ENCODE measurements around the gene C2orf49. TPM values are rescaled to one million over a fixed set of nuclear protein-coding genes. Genes with fewer than 3 reads are reported as not detected.

Gene C2orf49
- total RNA-seq, 4 donors from 2014 or later: 16.4 to 19.5 (median 17.7) TPM

GRCh38 chr2:105294046-105294445 lies 43.3 kb upstream of the C2orf49 start:
- H3K9me3 ChIP-seq: no peaks in the 10 kb centered on the region
- H3K36me3 ChIP-seq: peaks cover 35 to 96% (median 66%) of the 10 kb centered on the region in 4 donors
- H3K27me3 ChIP-seq: no peaks in the 10 kb centered on the region
- whole genome bisulfite sequencing: 90% methylated on average over 6 of the region's 6 CpGs
- no peaks in the 10 kb centered on the region for H3K4me1 ChIP-seq
- intact Hi-C loops (cut with DNase I): no loop called here
- no peak overlapping the region for H3K4me3 ChIP-seq
- TF ChIP-seq POLR2AphosphoS5 (IDR thresholded peaks at IDR 0.05) (no peak), EP300 (IDR thresholded peaks at IDR 0.05) (no peak), CTCF (IDR thresholded peaks at IDR 0.05) (no peak), POLR2A (IDR thresholded peaks at IDR 0.05; ENCODE audit: low read depth) (no peak)
- H3K27ac ChIP-seq (replicated peaks in 1 of 4): no peak overlapping the region
- DNase-seq (ENCODE audit: extremely low spot score): no peak

- TF ChIP-seq EP300 (IDR thresholded peaks at IDR 0.05) (no peak), CTCF (IDR thresholded peaks at IDR 0.05) (peak in 2 of 3 experiments; percentile 17 to 36), POLR2A (IDR thresholded peaks at IDR 0.05; ENCODE audit: low read depth) (no peak), POLR2AphosphoS5 (IDR thresholded peaks at IDR 0.05) (no peak)
Measured at GRCh38 chr2:105294844-105295481, 42.4 kb upstream of the C2orf49 start.

GRCh38 chr2:105296017-105296611 lies 41.2 kb upstream of the C2orf49 start:
- no peaks in the 10 kb centered on the region for H3K27me3 ChIP-seq
- H3K4me1 ChIP-seq: no peaks in the 10 kb centered on the region
- no peak for TF ChIP-seq EP300 (IDR thresholded peaks at IDR 0.05)
- TF ChIP-seq POLR2AphosphoS5 (IDR thresholded peaks at IDR 0.05): no peak
- no peak for TF ChIP-seq POLR2A (IDR thresholded peaks at IDR 0.05; ENCODE audit: low read depth)
- no peak for TF ChIP-seq CTCF (IDR thresholded peaks at IDR 0.05)
- H3K27ac ChIP-seq (replicated peaks in 1 of 4): no peak overlapping the region
- no peaks in the 10 kb centered on the region for H3K9me3 ChIP-seq
- DNase-seq (ENCODE audit: extremely low spot score): no peak
- 89% methylated on average over 7 of the region's 7 CpGs for WGBS
- intact Hi-C loops (cut with DNase I): no loop called here
- H3K36me3 ChIP-seq: peaks cover 35 to 78% (median 51%) of the 10 kb centered on the region in 4 donors
- no peak overlapping the region for H3K4me3 ChIP-seq

More at GRCh38 chr2:105294844-105295481, 42.4 kb upstream of the C2orf49 start:
- H3K27ac ChIP-seq (replicated peaks in 1 of 4): no peak overlapping the region
- 40% methylated on average over 5 of the region's 5 CpGs for WGBS
- no peaks in the 10 kb centered on the region for H3K4me1 ChIP-seq
- H3K9me3 ChIP-seq: no peaks in the 10 kb centered on the region
- peaks cover 35 to 88% (median 61%) of the 10 kb centered on the region in 4 donors for H3K36me3 ChIP-seq
- H3K4me3 ChIP-seq: no peak overlapping the region
- no peaks in the 10 kb centered on the region for H3K27me3 ChIP-seq
- DNase-seq (ENCODE audit: extremely low spot score): no peak
- intact Hi-C loops (cut with DNase I): no loop called here

GRCh38 chr2:105297216-105297615 lies 40.1 kb upstream of the C2orf49 start:
- 90% methylated on average over 7 of the region's 7 CpGs for WGBS
- TF ChIP-seq POLR2AphosphoS5 (IDR thresholded peaks at IDR 0.05) (no peak), CTCF (IDR thresholded peaks at IDR 0.05) (no peak), POLR2A (IDR thresholded peaks at IDR 0.05; ENCODE audit: low read depth) (no peak), EP300 (IDR thresholded peaks at IDR 0.05) (no peak)
- Histone ChIP-seq H3K4me1 (no peaks in the 10 kb centered on the region), H3K27ac (replicated peaks in 1 of 4) (no peak overlapping the region), H3K4me3 (no peak overlapping the region), H3K36me3 (peaks cover 35 to 67% (median 42%) of the 10 kb centered on the region in 4 donors), H3K9me3 (no peaks in the 10 kb centered on the region), H3K27me3 (no peaks in the 10 kb centered on the region)
- intact Hi-C loops (cut with DNase I): no loop called here
- no peak for DNase-seq (ENCODE audit: extremely low spot score)

All from esophagus muscularis mucosa (tissue), 4 donors.